Spinal cord (tissue), 10 donors: ENCODE measurements around the gene CCDC91. TPM values are rescaled to one million over a fixed set of nuclear protein-coding genes. Genes with fewer than 3 reads are reported as not detected.
A peak's percentile ranks its signal among the peaks of the same experiment; 100 is the strongest.

Source experiments
- DNase-seq, 6 donors: peaks; one replicate each; pipeline versions ENCODE4 v3.0.0 to v3.0.0-alpha.2; 2013 to 2015; ENCODE audit warnings: low spot score in 6 of 6, low read depth in 4 of 6
- H3K27ac ChIP-seq: one replicate; pipeline ENCODE4 v1.5.1; 2013; ENCODE audit warnings: low read depth, low read length, control low read depth
- H3K27me3 ChIP-seq: one replicate; pipeline ENCODE4 v1.6.1; 2013; ENCODE audit warnings: low read length; ENCODE audit not compliant: control insufficient read depth, insufficient read depth
- H3K36me3 ChIP-seq: one replicate; pipeline ENCODE4 v1.6.1; 2013; ENCODE audit warnings: low read length; ENCODE audit not compliant: control insufficient read depth, insufficient read depth
- H3K4me1 ChIP-seq: one replicate; pipeline ENCODE4 v1.6.1; 2013; ENCODE audit warnings: low read length; ENCODE audit not compliant: control insufficient read depth, insufficient read depth
- H3K4me3 ChIP-seq: one replicate; pipeline ENCODE4 v1.5.1; 2013; ENCODE audit warnings: low read depth, low read length, control low read depth
- H3K9me3 ChIP-seq: one replicate; pipeline ENCODE4 v1.6.1; 2013; ENCODE audit warnings: low read length; ENCODE audit not compliant: control insufficient read depth, insufficient read depth
- WGBS: methylation state at CpG from one replicate; pipeline ENCODE4 v1.1.5; 2013; ENCODE audit warnings: missing lambda C conversion rate; ENCODE audit not compliant: insufficient coverage; 5-methylcytosine and 5-hydroxymethylcytosine counted together
- polyA plus RNA-seq, 2 donors: library from polyadenylated mRNA; unstranded; fragments of 120-200 nt; gene quantifications; one replicate each; pipeline ENCODE4 v1.2.1, GENCODE V29; 2013; ENCODE audit not compliant: insufficient read length in 2 of 2
- total RNA-seq, 2 donors: library from RNA; depleted of rRNA in 1 of 2; stranded (reverse); fragments of 120-200 nt in 1 of 2; fragments of >200 nt in 1 of 2; gene quantifications; one replicate each; pipeline versions ENCODE4 v1.2.3 to v1.2.4, GENCODE V29; 2013 to 2014
- donor health status: healthy.

The CCDC91 gene
- total and polyA plus RNA-seq, 4 donors, result 29.8 to 64.9 (median 46.6) TPM

DNA sequence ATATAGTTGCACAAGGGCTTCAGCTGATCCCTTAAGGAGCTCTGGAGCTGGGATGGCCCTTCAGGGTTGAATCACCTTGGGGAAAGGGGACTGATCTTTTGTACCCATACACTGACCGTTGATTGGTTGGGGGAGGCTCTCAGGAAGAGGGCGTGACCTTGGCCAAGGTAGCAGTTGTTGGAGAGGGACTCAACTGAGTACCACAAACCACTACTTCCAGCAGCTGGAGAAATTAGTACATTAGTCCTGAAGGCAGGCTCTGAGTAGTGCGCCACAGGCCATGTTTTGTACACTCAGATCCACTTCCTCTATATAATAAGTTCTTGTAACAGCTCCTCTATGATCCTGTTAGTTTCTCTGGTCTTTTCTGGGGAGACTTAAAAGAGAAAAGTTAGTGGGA, 317.6 kb downstream of the CCDC91 start:
- Histone ChIP-seq H3K27ac (no peak overlapping the region), H3K4me3 (no peak overlapping the region), H3K9me3 (no peaks in the 10 kb centered on the region), H3K27me3 (no peaks in the 10 kb centered on the region), H3K4me1 (no peaks in the 10 kb centered on the region), H3K36me3 (no peaks in the 10 kb centered on the region)
- 100% methylated on average over 1 of the region's 3 CpGs for WGBS
- DNase-seq, result no peak

DNA sequence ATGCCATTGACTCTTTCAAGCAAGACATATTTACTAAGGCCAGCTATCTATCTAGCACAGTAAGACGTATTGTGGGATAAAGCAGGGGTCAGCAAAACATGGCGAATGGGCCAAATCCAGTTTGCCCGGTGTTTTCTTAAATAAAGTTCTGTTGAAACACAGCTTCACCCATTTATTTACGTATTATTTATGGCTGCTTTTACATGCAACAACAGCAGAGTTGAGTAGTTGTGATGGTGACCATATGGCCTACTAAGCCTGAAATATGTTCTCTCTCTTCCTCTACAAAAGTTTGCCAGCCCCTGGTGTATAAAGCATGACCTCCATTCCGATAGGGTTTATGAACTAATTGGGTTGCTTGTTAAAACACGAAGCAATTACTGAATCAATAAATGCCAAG, 322.1 kb downstream of the CCDC91 start:
- H3K27me3 ChIP-seq, result no peaks in the 10 kb centered on the region
- no CpG with 5 or more reads among the region's 6 CpGs for WGBS
- peak in 1 of 6 donors; percentile 8 for DNase-seq
- no peak overlapping the region for H3K4me3 ChIP-seq
- no peaks in the 10 kb centered on the region for H3K9me3 ChIP-seq
- no peaks in the 10 kb centered on the region for H3K4me1 ChIP-seq
- no peak overlapping the region for H3K27ac ChIP-seq
- H3K36me3 ChIP-seq, result no peaks in the 10 kb centered on the region

DNA sequence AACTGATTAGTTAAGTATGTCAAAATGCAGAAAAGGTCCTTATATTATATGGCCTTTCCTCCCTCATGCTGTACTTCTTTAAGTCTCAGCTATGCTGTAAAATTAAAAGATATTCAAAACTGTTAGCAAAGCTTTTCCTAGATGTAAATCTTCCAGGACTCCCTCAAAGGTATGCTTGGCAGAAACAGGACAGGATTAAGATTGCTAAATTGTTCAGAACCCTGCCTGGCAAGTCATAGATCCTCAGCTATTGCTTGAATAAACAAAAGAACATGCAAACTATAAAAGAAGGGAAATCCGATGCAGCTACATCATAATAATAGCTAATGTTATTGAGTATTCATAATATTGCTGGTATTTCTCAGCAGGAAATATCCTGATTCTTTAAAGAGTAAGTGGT, 322.6 kb downstream of the CCDC91 start:
- Histone ChIP-seq H3K36me3 (no peaks in the 10 kb centered on the region), H3K9me3 (no peaks in the 10 kb centered on the region), H3K4me3 (no peak overlapping the region), H3K27ac (no peak overlapping the region), H3K4me1 (no peaks in the 10 kb centered on the region), H3K27me3 (no peaks in the 10 kb centered on the region)
- WGBS, result no CpG with 5 or more reads among the region's 1 CpG
- no peak for DNase-seq

DNA sequence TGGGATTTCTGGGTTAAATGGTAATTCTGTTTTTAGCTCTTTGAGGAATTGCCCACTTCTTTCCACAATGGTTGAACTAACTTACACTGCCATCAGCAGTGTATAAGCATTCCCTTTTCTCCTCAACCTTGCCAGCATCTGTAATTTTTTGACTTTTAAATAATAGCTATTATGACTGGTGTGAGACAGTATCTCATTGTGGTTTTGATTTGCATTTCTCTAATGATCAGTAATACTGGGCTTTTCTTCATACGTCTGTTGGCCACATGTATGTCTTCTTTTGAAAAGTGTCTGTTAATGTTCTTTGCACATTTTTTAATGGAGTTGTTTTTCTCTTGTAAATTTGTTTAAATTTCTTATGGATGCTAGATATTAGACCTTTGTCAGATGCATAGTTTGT, 323.7 kb downstream of the CCDC91 start:
- WGBS, result 86% methylated on average over 1 of the region's 1 CpG
- H3K27ac ChIP-seq, result no peak overlapping the region
- H3K9me3 ChIP-seq, result no peaks in the 10 kb centered on the region
- no peaks in the 10 kb centered on the region for H3K4me1 ChIP-seq
- no peak overlapping the region for H3K4me3 ChIP-seq
- DNase-seq, result no peak
- H3K27me3 ChIP-seq, result no peaks in the 10 kb centered on the region
- H3K36me3 ChIP-seq, result no peaks in the 10 kb centered on the region

DNA sequence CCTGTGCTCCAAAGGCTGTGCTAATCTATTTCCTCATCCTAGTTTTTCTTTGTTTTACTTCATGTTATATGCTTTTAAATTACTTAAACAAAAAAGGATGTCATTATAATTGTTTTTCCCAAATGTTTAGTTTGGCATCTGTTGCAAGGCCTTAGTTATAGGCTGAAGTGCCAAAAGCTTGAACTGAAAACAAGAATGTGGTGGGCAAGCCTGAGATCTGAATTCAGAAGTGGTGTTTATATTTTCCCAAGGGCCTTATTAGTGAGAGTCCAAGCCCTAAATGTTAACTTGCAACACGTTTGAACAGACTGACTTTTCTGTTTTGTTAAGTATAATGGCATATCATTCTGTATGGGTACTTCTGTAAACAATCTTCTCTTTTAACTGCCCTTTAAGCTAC, 326.8 kb downstream of the CCDC91 start:
- Histone ChIP-seq H3K4me1 (no peaks in the 10 kb centered on the region), H3K9me3 (no peaks in the 10 kb centered on the region), H3K27ac (no peak overlapping the region), H3K4me3 (no peak overlapping the region), H3K27me3 (no peaks in the 10 kb centered on the region), H3K36me3 (no peaks in the 10 kb centered on the region)
- DNase-seq, result no peak
- WGBS, result no CpG with 5 or more reads among the region's 1 CpG

DNA sequence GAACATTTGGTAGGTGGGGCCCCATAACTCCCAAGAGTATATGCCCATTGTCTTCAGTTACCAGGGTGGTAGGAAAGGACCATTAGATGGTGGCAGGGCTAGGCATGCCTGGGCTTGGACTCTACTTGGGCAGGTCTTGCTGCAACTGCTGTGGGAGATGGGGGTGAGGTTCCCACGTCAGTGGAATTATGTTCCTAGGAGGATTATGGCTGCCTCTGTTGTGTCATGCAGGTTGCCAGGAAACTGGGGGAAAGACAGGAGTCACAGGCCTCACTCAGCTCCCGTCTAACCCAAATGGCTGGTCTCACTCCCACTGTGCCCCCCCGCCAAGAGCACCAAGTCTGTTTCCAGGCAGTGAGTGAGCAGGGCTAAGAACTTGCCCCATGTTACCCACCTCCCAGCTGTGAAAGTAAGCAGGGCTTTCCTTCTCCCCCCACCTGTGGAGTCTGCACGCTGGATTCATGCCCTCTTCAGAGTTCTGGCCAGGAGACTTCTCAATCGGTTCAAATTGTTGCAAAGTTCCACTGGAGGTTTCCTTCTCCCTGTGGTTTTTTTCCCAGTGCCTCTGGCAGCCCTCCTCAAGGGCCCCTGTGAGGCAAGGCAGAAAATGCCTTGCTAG, 337.5 kb downstream of the CCDC91 start:
- 85% methylated on average over 5 of the region's 5 CpGs for WGBS

DNA sequence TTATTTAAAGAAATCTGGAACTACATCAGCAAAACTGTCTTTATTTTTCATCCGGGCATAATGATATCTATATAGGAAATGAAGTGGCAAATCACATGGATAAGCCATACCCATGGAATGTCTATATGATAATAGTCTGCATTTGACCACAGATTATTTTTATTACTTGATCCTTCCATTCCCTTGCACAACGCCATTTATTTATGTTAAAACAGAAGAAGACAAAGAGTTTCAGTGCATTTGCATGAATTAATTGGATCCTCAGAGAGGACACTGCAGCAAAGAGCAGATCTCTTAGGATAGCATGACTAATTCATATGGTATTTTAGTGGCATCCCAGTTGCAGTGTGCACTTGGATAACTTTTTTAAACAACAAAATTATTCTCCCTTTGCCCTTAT, 345.0 kb downstream of the CCDC91 start:
- Histone ChIP-seq H3K36me3 (no peaks in the 10 kb centered on the region), H3K27me3 (no peaks in the 10 kb centered on the region), H3K9me3 (no peaks in the 10 kb centered on the region), H3K4me3 (no peak overlapping the region), H3K4me1 (no peaks in the 10 kb centered on the region), H3K27ac (no peak overlapping the region)
- no peak for DNase-seq
- no CpG with 5 or more reads among the region's 2 CpGs for WGBS

More for the DNA sequence above, 337.5 kb downstream of the CCDC91 start:
- no peak overlapping the region for H3K4me3 ChIP-seq
- H3K27ac ChIP-seq, result no peak overlapping the region
- no peaks in the 10 kb centered on the region for H3K4me1 ChIP-seq
- no peaks in the 10 kb centered on the region for H3K27me3 ChIP-seq
- H3K9me3 ChIP-seq, result peaks cover 2% of the 10 kb centered on the region
- no peaks in the 10 kb centered on the region for H3K36me3 ChIP-seq
- DNase-seq, result no peak

DNA sequence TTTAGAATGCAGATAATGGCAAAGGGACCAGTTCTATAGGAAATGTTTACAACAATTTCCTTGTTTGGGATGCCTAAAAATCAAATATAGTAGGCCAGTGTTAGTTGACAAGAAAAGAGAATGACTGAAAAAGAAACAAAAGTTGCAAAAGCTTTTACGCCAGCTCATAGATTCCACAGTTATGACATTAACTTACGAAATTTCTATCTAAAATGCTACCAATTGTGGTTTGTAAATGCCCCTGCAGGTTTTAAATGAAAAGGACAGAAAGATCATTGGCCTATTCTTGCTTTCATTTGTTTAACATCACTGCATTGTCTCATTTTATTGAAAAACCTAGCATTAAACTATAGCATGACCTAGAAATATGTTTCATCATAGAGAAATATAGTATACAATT, 345.8 kb downstream of the CCDC91 start:
- no peak overlapping the region for H3K4me3 ChIP-seq
- WGBS, result no CpG with 5 or more reads among the region's 2 CpGs
- H3K9me3 ChIP-seq, result peaks cover 2% of the 10 kb centered on the region
- H3K27ac ChIP-seq, result no peak overlapping the region
- no peaks in the 10 kb centered on the region for H3K4me1 ChIP-seq
- DNase-seq, result no peak
- no peaks in the 10 kb centered on the region for H3K36me3 ChIP-seq
- no peaks in the 10 kb centered on the region for H3K27me3 ChIP-seq

DNA sequence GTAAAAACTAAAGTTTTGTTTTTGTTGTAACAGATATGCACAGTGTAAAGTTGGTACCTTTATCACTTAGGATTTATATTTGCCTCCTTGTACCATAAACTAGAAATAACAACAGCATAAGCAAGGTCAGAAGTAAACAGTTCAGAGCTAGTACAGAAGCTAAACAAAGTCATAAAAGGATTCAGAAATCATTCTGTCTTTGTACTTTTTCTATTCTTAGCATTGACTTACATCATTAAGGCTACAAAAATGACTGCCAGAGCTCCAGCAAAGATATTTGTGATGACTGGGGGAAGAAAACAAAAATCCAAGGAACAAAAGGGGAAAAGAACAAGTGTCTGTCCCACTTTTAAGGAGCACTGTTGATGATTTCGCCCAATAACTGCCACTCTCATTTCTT, 347.2 kb downstream of the CCDC91 start:
- no peak overlapping the region for H3K4me3 ChIP-seq
- peaks cover 2% of the 10 kb centered on the region for H3K9me3 ChIP-seq
- WGBS, result no CpG with 5 or more reads among the region's 1 CpG
- DNase-seq, result no peak
- H3K27me3 ChIP-seq, result no peaks in the 10 kb centered on the region
- H3K36me3 ChIP-seq, result no peaks in the 10 kb centered on the region
- no peak overlapping the region for H3K27ac ChIP-seq
- H3K4me1 ChIP-seq, result no peaks in the 10 kb centered on the region

DNA sequence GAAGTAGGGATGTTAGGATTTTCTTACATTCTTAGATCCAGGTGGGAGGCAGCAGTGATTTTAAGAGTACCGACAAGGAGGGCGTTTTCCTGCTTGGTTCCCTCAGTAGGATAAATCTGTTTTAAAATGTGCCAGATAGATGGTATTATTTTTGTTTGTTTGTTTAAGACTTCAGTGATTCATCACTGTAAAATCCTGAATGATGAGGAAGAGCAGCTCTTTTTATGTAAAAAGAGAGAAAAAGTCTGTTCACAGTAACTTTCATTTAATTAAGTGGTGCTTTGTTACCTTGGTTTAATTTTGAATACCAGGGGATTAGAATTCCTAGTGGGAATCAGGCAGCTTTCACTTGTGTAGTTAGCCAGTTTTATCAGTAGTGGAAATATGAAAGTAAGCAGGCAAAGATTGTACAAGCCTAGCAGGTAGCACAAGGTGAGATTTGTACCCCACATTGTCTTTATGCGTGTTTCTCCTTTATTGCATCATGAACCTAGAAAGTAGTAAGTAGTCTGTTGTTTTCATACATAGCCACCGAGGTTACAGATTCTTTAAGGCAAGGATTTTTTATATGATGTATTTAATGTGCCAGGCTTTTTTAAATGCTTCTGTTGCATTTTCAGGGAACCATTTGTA, 349.6 kb downstream of the CCDC91 start:
- no peaks in the 10 kb centered on the region for H3K27me3 ChIP-seq
- no peaks in the 10 kb centered on the region for H3K36me3 ChIP-seq
- H3K4me3 ChIP-seq, result no peak overlapping the region
- H3K4me1 ChIP-seq, result no peaks in the 10 kb centered on the region
- DNase-seq, result no peak
- peaks cover 2% of the 10 kb centered on the region for H3K9me3 ChIP-seq
- no peak overlapping the region for H3K27ac ChIP-seq
- 92% methylated on average over 3 of the region's 4 CpGs for WGBS
